Liver (tissue), 3 donors: Measurements from ENCODE around the gene ZBTB49.

Source experiments
- EGR1 ChIP-seq, 2 donors: IDR thresholded peaks; 2 replicates each; pipeline ENCODE4 v1.6.1; 2016 to 2018; ENCODE audit warnings: antibody characterized with exemption in 2 of 2, low read depth in 2 of 2
- GABPA ChIP-seq, 2 donors: IDR thresholded peaks in 1 of 2; conservative IDR thresholded peaks in 1 of 2; 2 replicates each; pipeline ENCODE4 v1.6.1; 2016; ENCODE audit warnings: antibody characterized with exemption in 2 of 2, mild to moderate bottlenecking in 1 of 2, moderate library complexity in 1 of 2
- HNF4A ChIP-seq, 2 donors: conservative IDR thresholded peaks; 2 replicates each; pipeline ENCODE4 v1.6.1; 2016; ENCODE audit warnings: antibody characterized with exemption in 2 of 2, mild to moderate bottlenecking in 2 of 2
- JUND ChIP-seq, 2 donors: IDR thresholded peaks; 2 replicates each; pipeline ENCODE4 v1.6.1; 2016; ENCODE audit warnings: antibody characterized with exemption in 2 of 2
- MAX ChIP-seq: IDR thresholded peaks from 2 replicates; pipeline ENCODE4 v1.6.1; 2016; ENCODE audit warnings: antibody characterized with exemption
- SP1 ChIP-seq: IDR thresholded peaks from 2 replicates; pipeline ENCODE4 v1.6.1; 2018; ENCODE audit warnings: antibody characterized with exemption, mild to moderate bottlenecking
- TAF1 ChIP-seq: conservative IDR thresholded peaks from 2 replicates; pipeline ENCODE4 v1.6.1; 2016; ENCODE audit warnings: antibody characterized with exemption, mild to moderate bottlenecking
- TF ChIP-seq, protein P1 (sequence below): fragments of 150-350 bp; IDR thresholded peaks from 2 replicates; pipeline ENCODE4 v1.5.1; 2017; ENCODE audit warnings: improper control_type of control experiment, low read depth, low read length; ENCODE audit not compliant: missing input control
- TF ChIP-seq, protein P2 (sequence below): IDR thresholded peaks from 2 replicates; pipeline ENCODE4 v1.6.1; 2016; ENCODE audit warnings: antibody characterized with exemption
- TF ChIP-seq, protein P3 (sequence below): IDR thresholded peaks from 2 replicates; pipeline ENCODE4 v1.6.1; 2016; ENCODE audit warnings: antibody characterized with exemption
- TF ChIP-seq, protein P4 (sequence below): IDR thresholded peaks from 2 replicates; pipeline ENCODE4 v1.6.1; 2016; ENCODE audit warnings: antibody characterized with exemption, mild to moderate bottlenecking
- donor health status: healthy.
- donor health status: healthy.

DNA sequence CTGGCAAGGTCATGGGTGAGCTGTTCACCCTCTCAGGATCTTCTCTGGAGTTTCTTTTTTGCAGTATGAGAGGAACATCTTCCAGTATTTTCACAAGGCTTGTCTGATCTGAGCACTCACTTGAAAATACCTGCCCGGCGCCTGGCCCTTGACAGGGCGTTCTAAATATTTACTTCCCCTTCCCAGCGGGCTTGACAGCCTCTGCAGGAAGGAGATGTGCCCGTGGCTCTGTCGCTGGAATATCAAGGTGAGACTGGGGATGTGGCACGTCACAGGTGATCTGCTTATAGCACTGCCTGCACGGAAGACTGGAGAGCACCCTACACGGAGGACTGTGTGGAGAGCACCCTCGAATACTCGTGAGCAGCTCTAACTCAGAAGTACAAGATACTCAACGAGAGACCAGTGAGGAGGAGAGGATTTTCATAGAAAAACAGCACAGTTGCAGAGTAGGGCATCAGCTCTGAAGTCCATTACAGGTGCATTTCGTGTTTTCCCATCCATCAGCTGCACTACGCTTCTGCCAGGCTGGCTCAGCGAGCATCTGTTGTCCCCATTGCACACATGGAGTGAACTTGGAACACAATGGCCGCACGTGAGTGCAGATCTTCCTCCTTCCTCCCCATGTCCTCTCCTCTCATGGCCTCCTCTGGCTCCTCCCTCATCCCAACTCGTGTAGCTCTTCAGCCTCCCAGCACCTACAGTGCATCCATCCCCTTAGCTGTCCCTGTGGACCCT is 32.1 kb downstream of the ZBTB49 start:
- TF ChIP-seq SP1 = no peak
- TF ChIP-seq, protein P1, sequence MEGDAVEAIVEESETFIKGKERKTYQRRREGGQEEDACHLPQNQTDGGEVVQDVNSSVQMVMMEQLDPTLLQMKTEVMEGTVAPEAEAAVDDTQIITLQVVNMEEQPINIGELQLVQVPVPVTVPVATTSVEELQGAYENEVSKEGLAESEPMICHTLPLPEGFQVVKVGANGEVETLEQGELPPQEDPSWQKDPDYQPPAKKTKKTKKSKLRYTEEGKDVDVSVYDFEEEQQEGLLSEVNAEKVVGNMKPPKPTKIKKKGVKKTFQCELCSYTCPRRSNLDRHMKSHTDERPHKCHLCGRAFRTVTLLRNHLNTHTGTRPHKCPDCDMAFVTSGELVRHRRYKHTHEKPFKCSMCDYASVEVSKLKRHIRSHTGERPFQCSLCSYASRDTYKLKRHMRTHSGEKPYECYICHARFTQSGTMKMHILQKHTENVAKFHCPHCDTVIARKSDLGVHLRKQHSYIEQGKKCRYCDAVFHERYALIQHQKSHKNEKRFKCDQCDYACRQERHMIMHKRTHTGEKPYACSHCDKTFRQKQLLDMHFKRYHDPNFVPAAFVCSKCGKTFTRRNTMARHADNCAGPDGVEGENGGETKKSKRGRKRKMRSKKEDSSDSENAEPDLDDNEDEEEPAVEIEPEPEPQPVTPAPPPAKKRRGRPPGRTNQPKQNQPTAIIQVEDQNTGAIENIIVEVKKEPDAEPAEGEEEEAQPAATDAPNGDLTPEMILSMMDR = no peak
- TF ChIP-seq, protein P2, sequence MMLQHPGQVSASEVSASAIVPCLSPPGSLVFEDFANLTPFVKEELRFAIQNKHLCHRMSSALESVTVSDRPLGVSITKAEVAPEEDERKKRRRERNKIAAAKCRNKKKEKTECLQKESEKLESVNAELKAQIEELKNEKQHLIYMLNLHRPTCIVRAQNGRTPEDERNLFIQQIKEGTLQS = no peak
- TF ChIP-seq EGR1 (IDR thresholded peaks at IDR 0.05; ENCODE audit: low read depth in 2 of 2) = no peak
- no peak for TF ChIP-seq MAX
- no peak for TF ChIP-seq JUND (IDR thresholded peaks at IDR 0.05)
- no peak for TF ChIP-seq TAF1
- TF ChIP-seq GABPA (IDR thresholded peaks at IDR 0.05 in 1 of 2, conservative IDR thresholded peaks at IDR 0.05 in 1 of 2) = no peak
- TF ChIP-seq, protein P3, sequence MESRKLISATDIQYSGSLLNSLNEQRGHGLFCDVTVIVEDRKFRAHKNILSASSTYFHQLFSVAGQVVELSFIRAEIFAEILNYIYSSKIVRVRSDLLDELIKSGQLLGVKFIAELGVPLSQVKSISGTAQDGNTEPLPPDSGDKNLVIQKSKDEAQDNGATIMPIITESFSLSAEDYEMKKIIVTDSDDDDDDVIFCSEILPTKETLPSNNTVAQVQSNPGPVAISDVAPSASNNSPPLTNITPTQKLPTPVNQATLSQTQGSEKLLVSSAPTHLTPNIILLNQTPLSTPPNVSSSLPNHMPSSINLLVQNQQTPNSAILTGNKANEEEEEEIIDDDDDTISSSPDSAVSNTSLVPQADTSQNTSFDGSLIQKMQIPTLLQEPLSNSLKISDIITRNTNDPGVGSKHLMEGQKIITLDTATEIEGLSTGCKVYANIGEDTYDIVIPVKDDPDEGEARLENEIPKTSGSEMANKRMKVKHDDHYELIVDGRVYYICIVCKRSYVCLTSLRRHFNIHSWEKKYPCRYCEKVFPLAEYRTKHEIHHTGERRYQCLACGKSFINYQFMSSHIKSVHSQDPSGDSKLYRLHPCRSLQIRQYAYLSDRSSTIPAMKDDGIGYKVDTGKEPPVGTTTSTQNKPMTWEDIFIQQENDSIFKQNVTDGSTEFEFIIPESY = no peak
- TF ChIP-seq, protein P4, sequence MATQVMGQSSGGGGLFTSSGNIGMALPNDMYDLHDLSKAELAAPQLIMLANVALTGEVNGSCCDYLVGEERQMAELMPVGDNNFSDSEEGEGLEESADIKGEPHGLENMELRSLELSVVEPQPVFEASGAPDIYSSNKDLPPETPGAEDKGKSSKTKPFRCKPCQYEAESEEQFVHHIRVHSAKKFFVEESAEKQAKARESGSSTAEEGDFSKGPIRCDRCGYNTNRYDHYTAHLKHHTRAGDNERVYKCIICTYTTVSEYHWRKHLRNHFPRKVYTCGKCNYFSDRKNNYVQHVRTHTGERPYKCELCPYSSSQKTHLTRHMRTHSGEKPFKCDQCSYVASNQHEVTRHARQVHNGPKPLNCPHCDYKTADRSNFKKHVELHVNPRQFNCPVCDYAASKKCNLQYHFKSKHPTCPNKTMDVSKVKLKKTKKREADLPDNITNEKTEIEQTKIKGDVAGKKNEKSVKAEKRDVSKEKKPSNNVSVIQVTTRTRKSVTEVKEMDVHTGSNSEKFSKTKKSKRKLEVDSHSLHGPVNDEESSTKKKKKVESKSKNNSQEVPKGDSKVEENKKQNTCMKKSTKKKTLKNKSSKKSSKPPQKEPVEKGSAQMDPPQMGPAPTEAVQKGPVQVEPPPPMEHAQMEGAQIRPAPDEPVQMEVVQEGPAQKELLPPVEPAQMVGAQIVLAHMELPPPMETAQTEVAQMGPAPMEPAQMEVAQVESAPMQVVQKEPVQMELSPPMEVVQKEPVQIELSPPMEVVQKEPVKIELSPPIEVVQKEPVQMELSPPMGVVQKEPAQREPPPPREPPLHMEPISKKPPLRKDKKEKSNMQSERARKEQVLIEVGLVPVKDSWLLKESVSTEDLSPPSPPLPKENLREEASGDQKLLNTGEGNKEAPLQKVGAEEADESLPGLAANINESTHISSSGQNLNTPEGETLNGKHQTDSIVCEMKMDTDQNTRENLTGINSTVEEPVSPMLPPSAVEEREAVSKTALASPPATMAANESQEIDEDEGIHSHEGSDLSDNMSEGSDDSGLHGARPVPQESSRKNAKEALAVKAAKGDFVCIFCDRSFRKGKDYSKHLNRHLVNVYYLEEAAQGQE = no peak
- TF ChIP-seq HNF4A (conservative IDR thresholded peaks at IDR 0.05) = no peak
